Limb (tissue), 2 donors: ENCODE results near the gene JPH4.
"Not testable (repeated sequence)": the region's sequence is repeated elsewhere in the genome, so short reads cannot be mapped to it uniquely, and the experiment has no call there.

Experiments
- DNase-seq, 2 donors: peaks; one replicate each; pipeline ENCODE4 v3.0.0-alpha.2; 2016; ENCODE audit errors: extremely low spot score in 2 of 2

JPH4 gene

DNA sequence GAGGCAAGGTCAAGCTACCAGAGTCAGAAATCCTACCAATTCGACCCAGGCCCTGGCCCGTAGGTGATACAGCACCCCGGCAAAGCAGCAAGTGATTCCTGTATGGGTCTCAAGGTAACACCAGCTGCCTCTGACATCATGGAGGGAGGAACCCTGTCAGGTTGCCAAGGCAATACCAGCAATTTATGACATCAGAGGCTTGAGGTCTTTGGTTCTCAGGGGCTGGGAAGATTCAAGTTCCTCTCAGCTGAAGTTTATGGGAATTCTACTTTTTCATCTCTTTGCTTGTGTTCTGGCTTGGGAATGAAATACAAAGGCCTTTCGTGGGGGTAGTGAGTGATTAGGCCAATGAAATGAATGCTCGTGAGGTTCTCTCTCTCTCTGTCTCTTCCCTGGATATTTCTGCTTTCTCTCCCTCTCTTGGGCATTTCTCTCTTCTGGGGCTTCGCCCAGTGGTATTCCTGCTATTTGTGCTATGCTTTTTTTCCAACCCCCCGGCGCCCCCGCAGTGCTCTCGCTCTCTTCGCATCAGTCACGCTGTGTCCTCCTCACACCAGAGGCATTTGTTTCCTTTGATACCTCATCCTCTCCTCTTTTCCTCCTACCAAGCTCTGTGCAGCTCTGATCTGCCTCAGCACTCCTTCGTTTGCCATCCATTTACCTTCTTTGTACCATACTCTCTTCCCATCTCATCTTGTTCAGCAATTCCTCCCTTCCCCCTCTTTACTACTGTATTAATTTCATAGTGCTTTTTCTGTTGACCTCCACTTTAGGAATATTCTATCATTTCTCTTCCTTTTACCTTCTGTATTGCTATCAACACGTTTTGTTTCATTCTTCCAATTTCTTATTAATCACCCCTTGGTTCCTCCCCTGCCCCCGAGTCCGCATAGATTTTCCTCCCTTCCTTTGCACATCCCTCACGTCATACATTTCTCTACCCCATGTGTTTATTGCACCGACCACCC lies 30.0 kb downstream of the JPH4 start:
- no peak for DNase-seq

DNA sequence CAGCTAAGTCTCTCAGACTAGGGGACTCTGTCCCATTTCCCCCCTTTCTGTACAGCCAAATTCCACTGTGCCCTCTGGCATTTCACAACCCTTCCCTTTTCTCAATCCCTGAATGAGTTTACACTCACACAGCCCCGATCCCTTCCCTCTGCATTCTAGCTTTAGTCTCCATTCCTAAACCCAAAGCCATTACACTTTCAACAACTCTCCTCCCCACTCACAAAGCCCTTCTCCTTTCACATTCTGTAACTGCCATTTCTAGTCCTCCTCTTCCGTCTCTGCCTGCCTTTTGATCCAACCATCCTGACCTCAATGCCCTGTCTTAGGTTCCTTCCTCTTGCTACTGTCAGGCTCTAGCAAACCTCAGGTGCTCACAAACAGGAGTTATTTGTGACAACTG lies 30.7 kb downstream of the JPH4 start:
- no peak for DNase-seq

DNA sequence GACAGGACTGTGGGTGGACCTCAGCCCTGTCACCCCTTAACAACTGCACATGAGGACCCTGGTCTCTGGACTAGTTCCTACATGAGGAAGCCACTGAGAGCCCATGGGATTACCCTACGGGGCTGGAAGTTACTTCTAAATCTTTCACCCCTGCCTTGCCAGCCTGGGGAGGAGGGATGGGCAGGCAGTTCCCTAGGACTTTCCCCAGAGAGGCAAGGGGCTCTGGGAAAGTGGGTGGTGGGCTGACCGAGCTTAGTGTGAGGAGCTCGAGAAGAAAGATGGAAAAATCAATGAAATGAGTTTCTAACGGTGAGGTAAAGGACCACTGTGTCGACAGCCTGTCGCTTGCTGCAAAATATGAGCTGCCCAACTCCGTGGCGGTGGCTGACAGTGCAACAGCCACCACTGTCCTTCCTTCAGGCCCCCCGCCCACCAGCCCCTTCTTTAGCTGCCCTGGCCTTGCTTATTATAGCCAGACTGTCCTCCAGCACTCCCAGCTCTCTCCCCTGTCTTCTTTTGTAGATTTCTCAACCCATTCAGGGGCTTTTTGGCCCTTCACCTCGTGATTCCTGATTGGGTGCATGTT lies 32.0 kb downstream of the JPH4 start:
- DNase-seq = no peak

DNA sequence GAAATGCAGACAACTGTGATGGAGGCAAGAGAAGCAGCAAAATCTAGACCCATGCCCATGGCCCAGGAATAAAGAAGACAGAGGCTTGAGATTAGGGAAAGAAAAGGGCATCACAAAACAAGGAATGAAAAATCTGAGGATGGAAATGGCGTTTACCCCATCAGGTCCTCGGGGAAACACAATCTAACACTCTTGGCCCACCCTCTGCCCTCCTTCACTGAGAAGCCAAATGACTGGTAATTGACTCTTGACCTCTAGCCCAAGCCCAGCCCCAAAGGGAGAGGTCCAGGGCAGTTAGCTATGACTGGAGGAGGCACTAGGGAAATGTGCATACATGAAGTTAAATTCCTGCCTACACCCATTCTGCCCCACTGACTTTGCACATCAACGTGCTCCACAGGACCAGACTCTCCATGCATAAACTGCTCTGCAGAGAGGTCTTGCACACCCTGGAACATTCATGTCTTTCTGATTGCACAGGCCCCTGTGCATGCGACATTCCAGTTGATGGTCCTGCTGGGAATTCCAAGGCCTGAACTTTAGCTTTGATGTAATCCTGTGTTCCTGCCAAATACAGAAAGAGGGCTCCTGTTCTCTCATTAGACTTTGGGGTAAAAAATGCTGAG lies 32.7 kb downstream of the JPH4 start:
- no peak for DNase-seq

DNA sequence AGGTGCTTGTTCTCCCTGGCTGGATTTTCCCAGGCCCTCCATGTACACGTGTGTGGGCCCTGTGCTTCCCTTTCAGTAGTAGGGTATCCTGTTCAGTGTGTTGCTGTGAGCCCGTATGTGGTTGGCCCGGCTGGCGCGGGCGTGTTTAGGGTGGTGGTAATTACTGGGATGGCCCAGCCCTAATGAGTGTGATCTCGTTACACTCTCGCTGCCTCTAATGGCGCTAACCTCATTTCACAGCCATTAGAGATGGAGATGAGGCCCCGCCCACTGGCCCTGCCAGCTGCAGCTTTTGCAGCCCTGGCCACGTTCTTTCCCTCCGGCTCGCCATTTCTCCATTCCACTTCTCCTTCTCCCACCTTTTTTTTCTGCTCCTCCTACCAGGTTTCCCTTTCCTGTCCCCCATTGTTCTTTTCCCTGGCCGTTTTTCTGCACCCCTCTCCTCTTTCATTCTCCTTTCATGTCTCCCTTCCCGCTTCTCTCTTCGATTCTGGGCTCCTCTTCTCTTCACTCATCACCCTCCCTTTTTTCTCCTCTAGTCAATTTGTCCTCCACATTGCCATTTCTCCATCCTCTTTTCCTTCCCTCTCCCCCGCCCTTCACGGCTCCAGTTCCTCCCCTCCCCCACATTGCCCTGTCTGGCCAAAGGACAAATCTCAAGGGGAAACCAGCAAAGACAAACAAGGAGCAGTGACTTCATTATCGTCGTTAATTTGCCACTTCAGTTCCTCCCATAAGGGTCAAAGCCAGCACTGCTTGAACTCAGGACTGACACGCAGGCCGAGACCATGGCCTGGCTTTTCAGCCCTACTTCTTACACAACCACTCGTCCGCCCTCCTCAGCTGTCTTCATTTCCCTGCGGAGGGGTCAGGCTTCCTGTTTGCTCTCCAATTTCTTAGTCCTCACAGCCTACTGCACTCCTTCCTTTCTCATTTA lies 33.8 kb downstream of the JPH4 start:
- DNase-seq = peak in 1 of 2 donors; percentile 64

DNA sequence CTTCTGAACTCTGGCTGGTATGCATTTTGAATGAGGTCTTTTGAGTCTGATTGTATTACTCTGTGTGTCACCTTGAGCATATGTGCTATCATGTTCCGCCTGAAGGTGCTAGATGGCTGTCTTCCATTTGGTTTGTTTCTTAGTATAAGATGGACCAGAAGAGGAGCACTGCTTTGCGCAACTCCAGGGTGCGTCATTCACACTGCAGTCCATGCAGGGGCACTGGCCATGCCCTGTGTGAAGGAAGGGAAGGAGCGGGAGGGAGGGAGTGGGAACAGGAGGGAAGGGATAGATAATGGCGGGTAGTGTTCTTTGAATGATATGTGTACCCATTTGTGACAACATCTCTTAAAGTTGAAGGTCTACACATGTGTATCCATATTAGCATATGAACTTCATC lies 35.2 kb downstream of the JPH4 start:
- DNase-seq = no peak

DNA sequence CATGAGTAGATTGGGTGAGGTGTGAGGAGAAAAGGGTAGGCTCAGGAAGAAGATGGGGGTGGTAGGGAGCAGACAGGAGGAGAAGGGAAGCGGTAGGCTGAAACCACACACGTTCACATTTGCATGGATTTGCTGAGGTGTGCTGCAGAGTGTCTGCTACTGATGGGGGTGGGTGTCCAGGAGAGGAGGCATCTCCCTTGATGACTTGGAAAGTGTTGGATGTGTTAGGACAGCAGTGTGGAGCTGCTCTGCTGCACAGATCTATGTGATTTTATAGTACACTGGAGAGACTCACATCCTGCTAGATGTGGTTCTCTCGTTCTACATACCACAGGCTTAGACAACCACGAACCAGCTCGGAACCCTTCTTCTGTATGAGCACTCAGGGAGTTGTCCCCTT lies 36.3 kb downstream of the JPH4 start:
- no peak for DNase-seq

DNA sequence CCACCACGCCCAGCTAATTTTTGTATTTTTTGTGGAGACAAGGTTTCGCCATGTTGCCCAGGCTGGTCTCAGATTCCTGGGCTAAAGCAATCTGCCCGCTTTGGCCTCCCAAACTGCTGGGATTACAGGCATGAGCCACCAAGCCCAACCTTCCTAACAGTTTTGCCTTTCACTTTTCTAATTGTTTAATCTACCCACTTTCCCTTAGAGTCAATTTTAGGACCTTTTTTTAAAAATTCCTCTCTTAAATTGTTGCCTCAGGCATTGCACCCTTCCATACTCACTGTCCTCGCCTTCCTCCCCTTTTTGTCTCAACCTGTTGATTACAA lies 38.5 kb downstream of the JPH4 start:
- no peak for DNase-seq

DNA sequence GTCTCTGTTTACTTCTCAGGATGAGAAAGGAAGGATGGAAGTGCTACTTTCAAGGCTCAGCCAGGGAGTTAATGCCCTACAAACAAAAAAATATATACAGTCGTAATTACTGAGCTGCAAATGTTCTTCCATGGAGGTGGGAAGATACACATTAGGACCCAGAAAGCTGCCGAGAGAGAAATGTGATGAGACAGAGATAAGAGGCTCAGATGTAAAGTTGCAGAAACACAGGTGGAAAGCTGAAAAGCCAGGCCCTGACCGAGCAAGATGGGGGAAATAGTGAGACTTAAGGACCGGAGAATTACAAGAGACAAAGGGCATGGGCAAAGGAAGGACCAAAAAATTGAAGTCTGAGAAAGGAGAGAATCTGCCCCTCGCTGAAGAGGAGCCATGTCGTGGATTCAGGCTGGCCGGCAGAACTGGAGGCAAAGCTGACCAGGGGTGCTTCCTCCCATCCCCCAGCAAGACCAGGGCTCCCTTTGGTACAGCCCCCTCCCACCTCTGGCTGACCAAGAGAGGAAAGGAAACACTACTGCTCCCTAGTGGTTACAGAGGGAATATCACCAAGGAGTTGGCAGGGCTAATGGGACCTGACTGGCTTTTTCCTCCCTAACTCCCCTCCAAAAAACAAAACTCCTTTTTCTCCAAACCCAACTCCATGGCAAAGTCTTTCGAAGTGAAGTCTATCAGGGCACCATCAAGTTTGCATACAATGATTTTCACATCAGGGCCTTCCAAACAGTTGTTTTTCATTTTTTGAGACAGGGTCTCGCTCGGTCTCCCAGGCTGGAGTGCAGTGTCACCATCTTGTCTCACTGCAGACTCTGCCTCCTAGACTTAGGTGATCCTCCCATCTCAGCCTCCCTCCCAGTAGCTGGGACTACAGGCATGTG lies 39.1 kb downstream of the JPH4 start:
- peak in 1 of 2 donors; percentile 48 for DNase-seq

DNA sequence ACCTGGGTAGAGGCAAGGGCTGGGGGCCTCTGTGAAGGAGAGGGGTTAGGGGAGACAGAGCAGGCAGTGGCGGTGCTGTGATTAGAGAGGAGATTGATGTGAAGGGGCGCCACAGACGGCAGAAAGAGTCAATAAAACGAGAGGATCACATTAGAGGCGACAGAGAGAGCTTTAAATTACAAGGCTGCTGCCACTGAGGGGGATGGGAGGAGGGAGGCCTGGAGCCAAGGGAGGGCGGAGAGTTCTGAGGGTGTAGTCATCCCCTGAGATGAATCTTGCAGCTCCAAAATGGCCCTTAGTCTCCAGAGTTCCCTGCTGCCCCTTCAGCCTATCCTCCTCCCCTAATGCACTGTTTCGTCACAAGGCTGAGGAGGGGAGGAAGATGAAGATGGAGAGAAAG lies 39.8 kb downstream of the JPH4 start:
- peak in 1 of 2 donors; percentile 65 for DNase-seq

DNA sequence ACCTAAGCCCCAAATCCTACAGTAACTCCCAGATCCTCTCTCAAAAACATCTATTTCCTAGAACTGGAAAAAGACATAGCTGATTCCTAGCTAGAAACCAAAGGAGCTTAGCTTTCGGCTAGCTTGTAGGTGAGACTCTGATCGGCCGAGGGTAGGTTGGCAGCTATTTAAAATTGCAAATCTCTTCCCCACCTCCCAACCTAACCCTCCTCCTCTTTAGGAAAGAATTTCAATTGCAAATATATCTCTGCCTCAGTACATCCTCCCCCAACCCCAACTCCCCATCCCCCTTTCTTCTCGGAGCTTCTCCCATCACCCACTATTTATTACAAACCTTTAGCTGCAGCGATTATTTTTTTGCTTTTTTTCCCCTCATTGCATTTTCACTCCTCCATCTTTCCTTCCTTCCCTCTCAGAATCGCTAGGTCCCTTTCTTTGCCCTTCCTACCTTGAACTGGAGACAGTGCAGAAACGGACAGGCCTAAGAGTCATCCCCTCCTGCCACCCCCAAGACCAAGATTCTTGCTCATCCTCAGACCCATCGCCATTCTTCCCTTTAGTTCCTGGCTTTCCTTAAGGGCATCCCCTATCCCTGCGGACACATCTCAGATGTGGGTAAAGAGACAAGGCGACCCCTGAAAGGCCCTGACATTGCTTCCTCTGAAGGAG lies 40.4 kb downstream of the JPH4 start:
- DNase-seq = no peak

DNA sequence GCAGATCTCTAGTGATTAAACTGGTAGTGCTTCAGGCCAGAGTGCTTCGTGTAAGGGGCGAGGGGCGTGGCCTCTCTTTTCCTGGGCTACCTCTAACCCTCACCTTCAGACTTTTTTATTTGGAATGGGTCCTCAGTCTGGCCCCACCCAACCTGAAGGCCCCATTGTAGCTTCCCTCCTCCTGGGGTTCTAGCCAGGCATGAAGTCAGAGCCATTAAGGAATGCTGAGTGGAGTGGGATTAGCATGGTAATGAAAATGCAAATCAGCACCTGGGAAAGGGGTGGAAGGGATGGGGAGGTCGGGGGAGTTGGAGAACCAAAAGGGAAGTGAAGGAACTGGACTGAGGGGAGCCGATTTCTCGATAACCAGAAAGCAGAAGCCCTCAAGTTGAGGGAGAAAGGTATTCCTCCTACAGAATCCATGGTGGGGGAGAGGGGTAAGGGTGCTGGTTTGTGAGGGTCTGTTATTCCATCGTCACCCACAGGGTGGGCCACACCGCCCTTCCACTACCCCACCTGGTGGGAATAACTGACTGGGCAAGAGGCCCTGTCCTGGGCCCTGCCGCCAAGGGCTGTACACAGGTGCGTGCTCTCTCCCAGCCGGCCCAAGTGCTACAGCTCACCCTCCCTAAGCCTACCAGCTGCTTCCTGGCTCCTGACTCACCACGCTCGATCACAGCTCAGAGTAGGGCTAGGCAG lies 41.1 kb downstream of the JPH4 start:
- no peak for DNase-seq

DNA sequence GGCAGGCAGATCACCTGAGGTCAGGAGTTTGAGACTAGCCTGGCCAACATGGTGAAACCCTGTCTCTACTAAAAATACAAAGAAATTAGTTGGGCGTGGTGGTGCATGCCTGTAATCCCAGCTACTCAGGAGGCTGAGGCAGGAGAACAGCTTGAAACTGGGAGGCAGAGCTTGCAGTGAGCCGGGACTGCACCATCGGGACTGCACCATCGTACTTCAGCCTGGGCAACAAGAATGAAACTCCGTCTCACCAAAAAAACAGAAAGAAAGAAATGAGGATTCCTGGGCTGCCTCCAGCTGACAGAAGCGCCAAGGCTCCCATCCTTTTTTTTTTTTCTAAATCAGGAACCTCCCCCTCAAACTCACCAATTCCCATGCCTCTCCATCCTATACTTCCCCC lies 41.7 kb downstream of the JPH4 start:
- DNase-seq = not testable (repeated sequence)

DNA sequence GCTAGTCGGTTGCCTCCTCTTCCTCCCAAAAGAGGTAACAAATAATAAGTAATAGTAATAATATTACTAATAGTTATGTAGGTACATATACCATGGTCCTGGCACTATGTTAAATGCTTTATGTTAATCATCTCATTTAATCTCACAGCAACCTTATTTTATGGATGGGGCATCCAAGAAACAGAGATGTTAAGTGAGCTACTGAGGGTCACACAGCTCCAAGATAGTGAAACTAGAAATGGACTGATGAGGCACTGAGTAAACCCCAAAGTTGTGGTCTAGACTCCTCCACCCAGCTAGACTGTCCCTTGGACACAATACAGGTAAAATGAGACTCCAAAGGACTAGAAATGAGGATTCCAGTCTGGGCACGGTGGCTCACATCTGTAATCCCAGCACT lies 42.1 kb downstream of the JPH4 start:
- DNase-seq = no peak

DNA sequence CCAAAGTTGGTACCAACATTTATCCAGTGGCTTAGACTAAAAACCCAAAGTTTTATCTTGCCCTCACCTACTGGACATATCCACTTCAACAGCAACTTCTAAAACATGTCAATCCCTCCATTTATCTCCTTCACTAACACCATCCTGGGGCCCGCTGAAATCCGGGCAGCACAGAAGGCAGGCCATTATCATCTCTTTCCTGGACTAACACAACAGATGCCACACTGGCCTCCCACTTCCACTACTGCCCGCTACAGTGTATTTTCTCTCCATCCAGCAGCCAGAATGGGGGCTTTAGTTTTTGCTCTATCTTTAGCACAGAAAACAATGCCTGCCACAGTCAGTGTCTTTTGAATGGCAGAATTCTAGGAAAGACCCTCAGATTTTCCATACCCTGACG lies 42.6 kb downstream of the JPH4 start:
- no peak for DNase-seq

DNA sequence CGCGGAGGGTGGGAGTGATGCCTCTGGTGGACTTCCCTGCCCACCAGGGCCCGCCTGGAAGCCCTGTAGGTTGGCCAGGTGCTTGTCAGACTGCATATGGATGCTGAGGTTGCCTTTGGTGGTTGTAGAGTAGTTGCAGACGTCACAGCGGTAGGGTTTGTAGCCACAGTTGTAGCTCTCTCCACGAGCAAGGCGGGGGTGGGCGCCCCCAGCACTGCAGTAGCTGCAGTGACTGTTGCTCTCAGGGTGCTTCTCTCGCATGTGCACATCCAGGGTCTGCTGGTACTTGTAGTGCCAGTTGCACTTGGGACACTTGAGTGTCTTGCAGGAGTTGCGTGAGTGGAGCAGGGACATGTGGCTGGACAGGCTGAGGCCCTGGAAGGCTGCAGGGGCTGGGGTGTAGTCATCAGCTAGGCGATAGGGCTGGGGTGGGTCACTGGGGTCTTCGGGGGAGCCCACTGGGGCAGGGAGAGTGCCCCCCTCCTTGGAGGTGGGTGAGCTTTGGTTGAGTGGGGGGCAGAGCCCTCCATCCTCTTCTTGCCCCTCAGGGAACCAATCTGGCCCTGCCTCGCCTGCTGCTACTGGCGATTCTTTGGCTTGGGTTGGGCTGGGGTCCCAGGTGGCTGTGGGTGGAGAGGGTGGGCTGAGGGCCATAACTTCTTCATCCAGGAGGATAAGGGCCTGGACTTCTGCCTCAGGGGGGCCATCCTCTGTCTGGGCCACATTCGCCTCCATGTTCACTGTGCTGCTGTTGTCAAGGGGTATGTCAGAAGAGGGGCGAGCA lies 44.7 kb downstream of the JPH4 start:
- DNase-seq = no peak

DNA sequence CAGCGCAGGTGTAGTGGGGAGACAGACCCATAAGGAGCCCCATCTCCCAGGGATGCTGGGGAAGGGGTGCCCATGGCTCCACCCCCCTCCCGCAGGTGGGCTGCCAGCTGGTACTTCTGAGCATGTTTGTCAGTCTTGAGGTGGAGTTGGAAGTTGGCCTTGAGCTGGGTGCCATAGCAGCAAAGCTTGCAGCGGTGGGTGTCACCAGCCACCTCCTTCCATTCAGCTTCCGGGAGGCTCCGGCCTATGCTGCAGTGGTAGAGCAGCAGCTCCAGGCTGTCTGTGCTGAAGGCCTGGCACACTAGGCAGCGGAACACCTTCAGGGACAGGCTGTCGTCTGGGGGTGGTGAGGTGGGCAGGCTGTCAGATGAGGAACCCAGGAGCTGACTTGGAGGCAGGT lies 45.9 kb downstream of the JPH4 start:
- no peak for DNase-seq

DNA sequence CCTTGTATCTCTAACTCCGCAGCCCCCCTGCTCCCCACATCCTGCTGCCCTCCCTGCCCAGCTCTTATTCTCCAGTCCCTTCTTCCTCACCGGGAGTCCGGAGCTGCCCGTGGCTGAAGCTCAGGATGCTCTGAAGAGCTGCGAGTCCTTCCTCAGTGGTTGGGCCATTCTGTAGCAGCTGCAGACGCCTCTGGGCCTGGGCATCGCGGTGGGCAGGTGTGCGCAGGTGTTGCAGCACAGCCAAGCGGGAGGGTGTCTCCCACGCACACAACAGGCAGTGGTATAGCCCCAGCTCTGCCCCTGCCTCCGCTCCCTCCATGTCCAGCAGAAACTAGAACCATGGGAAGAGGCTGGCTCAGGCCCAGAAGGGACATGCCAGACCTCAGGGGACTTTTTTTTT lies 47.2 kb downstream of the JPH4 start:
- DNase-seq = no peak
